Cortex of kidney (tissue), 1 donor: Measurements from ENCODE around the gene HOXA5.

Source experiments
- DNase-seq: peaks from one replicate; lab custom pipeline; 2025; lab: John Stamatoyannopoulos, UW

Gene HOXA5

GRCh38 chr7:27106901-27107240 is 36.6 kb downstream of the HOXA5 start:
- no peak for DNase-seq

- DNase-seq, result no peak
Observed at GRCh38 chr7:27106181-27106900, 37.1 kb downstream of the HOXA5 start.

- no peak for DNase-seq
Observed at GRCh38 chr7:27105301-27106031, 38.0 kb downstream of the HOXA5 start.

- no peak for DNase-seq
Observed at GRCh38 chr7:27104341-27105058, 39.0 kb downstream of the HOXA5 start.

- no peak for DNase-seq
Observed at GRCh38 chr7:27103489-27104226, 39.8 kb downstream of the HOXA5 start.

- DNase-seq, result no peak
Observed at GRCh38 chr7:27102581-27103442, 40.7 kb downstream of the HOXA5 start, which contains the start of gene HOXA2. Gene HOXA2, minus strand, starts transcription at chr7:27102683. Its CDS starts 183 bp downstream, at chr7:27102500.

- DNase-seq, result no peak
Observed at GRCh38 chr7:27101957-27102580, 41.4 kb downstream of the HOXA5 start.

- no peak for DNase-seq
Observed at GRCh38 chr7:27101171-27101956, 42.1 kb downstream of the HOXA5 start.

- DNase-seq, result no peak
Observed at GRCh38 chr7:27100694-27101170, 42.7 kb downstream of the HOXA5 start.

GRCh38 chr7:27099453-27100370 is 43.8 kb downstream of the HOXA5 start:
- DNase-seq, result no peak

- DNase-seq, result no peak
Observed at GRCh38 chr7:27098578-27099451, 44.7 kb downstream of the HOXA5 start.

GRCh38 chr7:27097686-27098577 is 45.5 kb downstream of the HOXA5 start:
- DNase-seq, result no peak

- no peak for DNase-seq
Observed at GRCh38 chr7:27096768-27097514, 46.5 kb downstream of the HOXA5 start.

- no peak for DNase-seq
Observed at GRCh38 chr7:27095897-27096767, 47.3 kb downstream of the HOXA5 start, which contains the start of gene HOXA1. Gene HOXA1, minus strand, starts transcription at chr7:27096000. Its CDS starts 88 bp downstream, at chr7:27095912.
